ENCODE measurements around the gene ZNF835.

The ZNF835 gene

DNA sequence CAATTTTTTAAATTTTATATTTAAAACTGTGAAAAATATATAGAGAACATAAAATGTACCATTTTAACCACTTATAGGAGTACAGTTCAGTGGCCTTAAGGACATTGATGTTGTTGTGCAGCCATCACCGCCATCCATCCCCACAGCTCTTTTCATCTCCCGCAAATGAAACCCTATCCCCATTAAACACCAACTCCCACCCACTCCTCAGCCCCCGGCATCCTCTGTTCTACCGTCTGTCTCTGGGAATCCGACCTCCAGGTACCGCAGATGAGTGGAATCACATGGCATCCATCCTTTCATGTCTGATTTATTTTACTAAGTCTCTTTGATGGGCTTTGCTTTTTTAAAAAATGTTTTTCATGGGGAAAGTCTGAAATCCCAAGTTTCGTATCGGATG is 52.4 kb downstream of the ZNF835 start:
- Histone ChIP-seq H2AFZ (ENCODE audit: low read length) (no peak overlapping the region), H3K4me3 (ENCODE audit: low read depth, low read length, poor library complexity, severe bottlenecking) (no peak overlapping the region), H4K20me1 (ENCODE audit: insufficient read depth, low read length) (no peaks in the 10 kb centered on the region), H3K79me2 (ENCODE audit: insufficient read depth, low read length) (no peaks in the 10 kb centered on the region), H3K27ac (ENCODE audit: low read depth, low read length, poor library complexity, severe bottlenecking) (no peak overlapping the region), H3K4me1 (ENCODE audit: insufficient read depth, low read length, severe bottlenecking) (no peaks in the 10 kb centered on the region), H3K4me2 (ENCODE audit: low read length) (no peak overlapping the region), H3K9me3 (ENCODE audit: low read length) (peaks cover 7% of the 10 kb centered on the region; the same call in 1 of the 2 replicates), H3K27me3 (ENCODE audit: insufficient read depth, low read length) (no peaks in the 10 kb centered on the region), H3K36me3 (ENCODE audit: insufficient read depth, low read length) (peaks cover 17% of the 10 kb centered on the region), H3K9me2 (ENCODE audit: low read depth, low read length) (no peaks in the 10 kb centered on the region), H3K9ac (ENCODE audit: low read length) (no peak overlapping the region), H3F3A (ENCODE audit: insufficient read depth, low read length) (no peaks in the 10 kb centered on the region)
- TF ChIP-seq EZH2 (IDR thresholded peaks at IDR 0.05; ENCODE audit: borderline replicate concordance, low read length), result no peak
- TF ChIP-seq, protein P1, sequence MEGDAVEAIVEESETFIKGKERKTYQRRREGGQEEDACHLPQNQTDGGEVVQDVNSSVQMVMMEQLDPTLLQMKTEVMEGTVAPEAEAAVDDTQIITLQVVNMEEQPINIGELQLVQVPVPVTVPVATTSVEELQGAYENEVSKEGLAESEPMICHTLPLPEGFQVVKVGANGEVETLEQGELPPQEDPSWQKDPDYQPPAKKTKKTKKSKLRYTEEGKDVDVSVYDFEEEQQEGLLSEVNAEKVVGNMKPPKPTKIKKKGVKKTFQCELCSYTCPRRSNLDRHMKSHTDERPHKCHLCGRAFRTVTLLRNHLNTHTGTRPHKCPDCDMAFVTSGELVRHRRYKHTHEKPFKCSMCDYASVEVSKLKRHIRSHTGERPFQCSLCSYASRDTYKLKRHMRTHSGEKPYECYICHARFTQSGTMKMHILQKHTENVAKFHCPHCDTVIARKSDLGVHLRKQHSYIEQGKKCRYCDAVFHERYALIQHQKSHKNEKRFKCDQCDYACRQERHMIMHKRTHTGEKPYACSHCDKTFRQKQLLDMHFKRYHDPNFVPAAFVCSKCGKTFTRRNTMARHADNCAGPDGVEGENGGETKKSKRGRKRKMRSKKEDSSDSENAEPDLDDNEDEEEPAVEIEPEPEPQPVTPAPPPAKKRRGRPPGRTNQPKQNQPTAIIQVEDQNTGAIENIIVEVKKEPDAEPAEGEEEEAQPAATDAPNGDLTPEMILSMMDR (IDR thresholded peaks at IDR 0.05; ENCODE audit: low read length), result no peak

DNA sequence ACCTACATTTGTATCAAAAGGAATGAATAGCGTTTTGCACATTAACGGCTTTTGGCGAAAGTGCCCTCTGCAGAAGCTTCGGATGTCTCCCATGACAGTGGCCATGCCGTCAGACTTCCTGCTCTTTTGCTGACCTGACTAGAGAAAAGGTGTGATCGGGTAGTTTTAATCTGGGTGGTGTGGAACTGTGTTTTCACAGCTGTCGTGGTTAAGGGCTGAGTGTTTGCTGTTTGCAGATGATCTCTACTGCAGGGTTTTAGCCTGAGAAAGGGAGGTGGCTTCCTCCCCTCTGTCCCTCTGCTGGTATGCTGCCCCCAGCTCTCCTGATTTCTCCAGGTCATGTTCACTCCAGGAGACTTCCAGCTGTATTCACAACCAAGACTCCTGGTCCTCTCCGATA is 54.0 kb downstream of the ZNF835 start:
- Histone ChIP-seq H3F3A (ENCODE audit: insufficient read depth, low read length) (no peaks in the 10 kb centered on the region), H3K27me3 (ENCODE audit: insufficient read depth, low read length) (no peaks in the 10 kb centered on the region), H3K27ac (ENCODE audit: low read depth, low read length, poor library complexity, severe bottlenecking) (no peak overlapping the region), H3K9me3 (ENCODE audit: low read length) (peaks cover 7% of the 10 kb centered on the region; the same call in 1 of the 2 replicates), H4K20me1 (ENCODE audit: insufficient read depth, low read length) (no peaks in the 10 kb centered on the region), H3K36me3 (ENCODE audit: insufficient read depth, low read length) (peaks cover 17% of the 10 kb centered on the region), H3K9ac (ENCODE audit: low read length) (no peak overlapping the region), H3K4me3 (ENCODE audit: low read depth, low read length, poor library complexity, severe bottlenecking) (no peak overlapping the region), H3K9me2 (ENCODE audit: low read depth, low read length) (no peaks in the 10 kb centered on the region), H3K4me2 (ENCODE audit: low read length) (no peak overlapping the region), H2AFZ (ENCODE audit: low read length) (no peak overlapping the region), H3K79me2 (ENCODE audit: insufficient read depth, low read length) (no peaks in the 10 kb centered on the region), H3K4me1 (ENCODE audit: insufficient read depth, low read length, severe bottlenecking) (no peaks in the 10 kb centered on the region)
- TF ChIP-seq EZH2 (IDR thresholded peaks at IDR 0.05; ENCODE audit: borderline replicate concordance, low read length), result no peak

DNA sequence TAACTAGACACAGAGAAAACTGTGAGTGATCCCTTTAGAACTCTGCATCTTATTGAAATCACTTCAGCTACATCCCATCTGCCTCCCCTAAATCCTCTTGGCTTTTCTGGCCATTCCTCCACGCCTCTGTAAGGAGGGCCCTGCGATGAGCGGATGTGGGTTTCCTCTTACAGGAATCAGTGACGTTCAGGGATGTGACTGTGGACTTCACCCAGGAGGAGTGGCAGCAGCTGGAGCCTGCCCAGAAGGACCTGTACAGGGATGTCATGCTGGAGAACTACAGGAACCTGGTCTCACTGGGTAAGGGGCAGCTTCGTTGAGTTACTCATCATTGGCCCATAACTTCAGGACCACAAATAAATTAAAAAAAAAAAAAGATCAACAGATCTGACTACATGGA is 57.9 kb downstream of the ZNF835 start:
- TF ChIP-seq, protein P1 (IDR thresholded peaks at IDR 0.05; ENCODE audit: low read length), result no peak
- TF ChIP-seq EZH2 (IDR thresholded peaks at IDR 0.05; ENCODE audit: borderline replicate concordance, low read length), result no peak
- peaks cover 11% of the 10 kb centered on the region; the same call in 1 of the 2 replicates for H3K9me3 ChIP-seq (ENCODE audit: low read length)
- H3K4me3 ChIP-seq (ENCODE audit: low read depth, low read length, poor library complexity, severe bottlenecking), result no peak overlapping the region
- no peaks in the 10 kb centered on the region for H3K79me2 ChIP-seq (ENCODE audit: insufficient read depth, low read length)
- H3K36me3 ChIP-seq (ENCODE audit: insufficient read depth, low read length), result peaks cover 6% of the 10 kb centered on the region
- H3K9ac ChIP-seq (ENCODE audit: low read length), result no peak overlapping the region
- H3K4me2 ChIP-seq (ENCODE audit: low read length), result no peak overlapping the region
- no peaks in the 10 kb centered on the region for H3F3A ChIP-seq (ENCODE audit: insufficient read depth, low read length)
- no peaks in the 10 kb centered on the region for H3K9me2 ChIP-seq (ENCODE audit: low read depth, low read length)
- H3K4me1 ChIP-seq (ENCODE audit: insufficient read depth, low read length, severe bottlenecking), result no peaks in the 10 kb centered on the region
- H3K27ac ChIP-seq (ENCODE audit: low read depth, low read length, poor library complexity, severe bottlenecking), result no peak overlapping the region
- no peaks in the 10 kb centered on the region for H3K27me3 ChIP-seq (ENCODE audit: insufficient read depth, low read length)
- no peak overlapping the region for H2AFZ ChIP-seq (ENCODE audit: low read length)
- H4K20me1 ChIP-seq (ENCODE audit: insufficient read depth, low read length), result no peaks in the 10 kb centered on the region

DNA sequence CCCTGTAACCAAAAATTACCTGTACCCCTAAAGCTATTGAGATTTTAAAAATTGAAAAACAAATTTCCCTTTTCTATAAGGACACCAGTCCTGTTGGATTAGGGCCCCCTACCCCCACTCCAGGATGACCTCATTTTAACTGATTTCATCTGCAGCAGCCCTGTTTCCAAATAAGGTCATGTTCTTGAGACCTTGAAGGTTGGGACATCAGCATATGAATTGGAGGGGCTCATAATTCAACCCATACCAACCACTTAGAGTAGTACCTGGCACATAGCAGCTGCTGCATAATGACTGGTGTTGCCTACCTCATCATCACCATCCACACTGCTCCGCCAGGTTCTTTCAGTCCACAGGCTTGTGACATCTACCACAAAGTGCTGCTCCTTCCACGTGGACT is 58.8 kb downstream of the ZNF835 start:
- TF ChIP-seq EZH2 (IDR thresholded peaks at IDR 0.05; ENCODE audit: borderline replicate concordance, low read length), result no peak
- TF ChIP-seq, protein P1 (IDR thresholded peaks at IDR 0.05; ENCODE audit: low read length), result no peak
- Histone ChIP-seq H3K36me3 (ENCODE audit: insufficient read depth, low read length) (peaks cover 2% of the 10 kb centered on the region), H2AFZ (ENCODE audit: low read length) (no peak overlapping the region), H3F3A (ENCODE audit: insufficient read depth, low read length) (no peaks in the 10 kb centered on the region), H3K9me2 (ENCODE audit: low read depth, low read length) (no peaks in the 10 kb centered on the region), H3K27me3 (ENCODE audit: insufficient read depth, low read length) (no peaks in the 10 kb centered on the region), H3K9ac (ENCODE audit: low read length) (no peak overlapping the region), H3K4me1 (ENCODE audit: insufficient read depth, low read length, severe bottlenecking) (no peaks in the 10 kb centered on the region), H3K9me3 (ENCODE audit: low read length) (peaks cover 12% of the 10 kb centered on the region; the same call in 1 of the 2 replicates), H3K4me3 (ENCODE audit: low read depth, low read length, poor library complexity, severe bottlenecking) (no peak overlapping the region), H4K20me1 (ENCODE audit: insufficient read depth, low read length) (no peaks in the 10 kb centered on the region), H3K79me2 (ENCODE audit: insufficient read depth, low read length) (no peaks in the 10 kb centered on the region), H3K27ac (ENCODE audit: low read depth, low read length, poor library complexity, severe bottlenecking) (no peak overlapping the region), H3K4me2 (ENCODE audit: low read length) (no peak overlapping the region)
